ENCODE measurements around the gene CD27.

CD27 gene

GRCh38 chr12:6434205-6435140, 10.3 kb upstream of the CD27 start:
- DNase-seq = no peak

- no peak for DNase-seq
Observed at GRCh38 chr12:6435961-6436715, 8.6 kb upstream of the CD27 start.

- no peak for DNase-seq
Observed at GRCh38 chr12:6437586-6437985, 7.2 kb upstream of the CD27 start.

- no peak for DNase-seq
Observed at GRCh38 chr12:6438345-6438744, 6.4 kb upstream of the CD27 start.

GRCh38 chr12:6440391-6440790, 4.4 kb upstream of the CD27 start:
- no peak for DNase-seq

- DNase-seq = no peak
Observed at GRCh38 chr12:6442836-6443235, 1.9 kb upstream of the CD27 start.

GRCh38 chr12:6443361-6443983, 1.3 kb upstream of the CD27 start:
- DNase-seq = no peak

GRCh38 chr12:6444031-6444430, 724 bp upstream of the CD27 start:
- no peak for DNase-seq

- DNase-seq = no peak
Observed at GRCh38 chr12:6450091-6450868, 5.5 kb downstream of the CD27 start.

- no peak for DNase-seq
Observed at GRCh38 chr12:6450869-6451347, 6.2 kb downstream of the CD27 start.

GRCh38 chr12:6451348-6452244, 6.8 kb downstream of the CD27 start, which contains the start of gene TAPBPL:
TAPBPL (plus strand) TSS chr12:6452042; CDS start chr12:6452249, 207 bp downstream.
- no peak for DNase-seq

GRCh38 chr12:6452245-6452943, 7.6 kb downstream of the CD27 start:
- no peak for DNase-seq

GRCh38 chr12:6452944-6453630, 8.3 kb downstream of the CD27 start:
- DNase-seq = no peak

GRCh38 chr12:6457220-6457945, 12.6 kb downstream of the CD27 start:
- DNase-seq = no peak

GRCh38 chr12:6458281-6459003, 13.7 kb downstream of the CD27 start:
- no peak for DNase-seq

- no peak for DNase-seq
Observed at GRCh38 chr12:6459004-6459337, 14.2 kb downstream of the CD27 start.

GRCh38 chr12:6460751-6461371, 16.1 kb downstream of the CD27 start:
- DNase-seq = no peak
